ENCODE measurements around the gene USP30.

Gene USP30

GRCh38 chr12:109098183-109098604 is 45.8 kb downstream of the USP30 start:
- DNase-seq, result no peak

GRCh38 chr12:109098651-109099050 is 46.3 kb downstream of the USP30 start:
- DNase-seq, result no peak

- DNase-seq, result no peak
Measured at GRCh38 chr12:109099431-109100020, 47.1 kb downstream of the USP30 start.

- no peak for DNase-seq
Measured at GRCh38 chr12:109100741-109101140, 48.4 kb downstream of the USP30 start.

- no peak for DNase-seq
Measured at GRCh38 chr12:109102491-109102890, 50.1 kb downstream of the USP30 start.

- DNase-seq, result no peak
Measured at GRCh38 chr12:109105176-109105575, 52.8 kb downstream of the USP30 start.

- no peak for DNase-seq
Measured at GRCh38 chr12:109109746-109110350, 57.5 kb downstream of the USP30 start.

- DNase-seq, result peak; percentile 75
Measured at GRCh38 chr12:109110988-109111495, 58.7 kb downstream of the USP30 start.

GRCh38 chr12:109112720-109113465 is 60.5 kb downstream of the USP30 start:
- DNase-seq, result no peak

GRCh38 chr12:109113661-109114321 is 61.4 kb downstream of the USP30 start:
- DNase-seq, result no peak

- DNase-seq, result no peak
Measured at GRCh38 chr12:109114644-109115043, 62.3 kb downstream of the USP30 start.

GRCh38 chr12:109115404-109115757 is 63.0 kb downstream of the USP30 start:
- DNase-seq, result no peak

- DNase-seq, result no peak
Measured at GRCh38 chr12:109115758-109116610, 63.6 kb downstream of the USP30 start, which contains the start of gene ACACB. Gene ACACB (plus strand): TSS chr12:109116587. CDS start chr12:109139406, 22,819 bp downstream.

GRCh38 chr12:109116611-109116949 is 64.2 kb downstream of the USP30 start:
- no peak for DNase-seq

GRCh38 chr12:109120095-109120494 is 67.7 kb downstream of the USP30 start:
- no peak for DNase-seq

GRCh38 chr12:109120557-109120956 is 68.2 kb downstream of the USP30 start:
- no peak for DNase-seq

- DNase-seq, result no peak
Measured at GRCh38 chr12:109121346-109121880, 69.0 kb downstream of the USP30 start.

- no peak for DNase-seq
Measured at GRCh38 chr12:109124878-109125648, 72.7 kb downstream of the USP30 start.

GRCh38 chr12:109125791-109126190 is 73.4 kb downstream of the USP30 start:
- no peak for DNase-seq

GRCh38 chr12:109126784-109127183 is 74.4 kb downstream of the USP30 start:
- no peak for DNase-seq

GRCh38 chr12:109127533-109128242 is 75.3 kb downstream of the USP30 start:
- no peak for DNase-seq

All from NCI-H774 (cell line).